Esophagus squamous epithelium (tissue), 4 donors: ENCODE measurements around the gene CCM2.

Source experiments
- POLR2A ChIP-seq, 4 donors: fragments of 450-650 bp; IDR thresholded peaks; one replicate each; pipeline ENCODE4 v1.6.1; 2017; ENCODE audit warnings: antibody characterized with exemption in 4 of 4, mild to moderate bottlenecking in 4 of 4, moderate library complexity in 3 of 4
- TF ChIP-seq, protein P1 (sequence below), 6 experiments: fragments of 450-650 bp in 4 of 6; fragments of 200-600 bp in 2 of 6; sonication (generic) in 2 of 6; IDR thresholded peaks; one replicate each; pipeline ENCODE4 v1.5.1; 2016 to 2019; ENCODE audit warnings: antibody characterized with exemption in 6 of 6, mild to moderate bottlenecking in 4 of 6, moderate library complexity in 4 of 6

- TF ChIP-seq POLR2A (IDR thresholded peaks at IDR 0.05), result no peak
- TF ChIP-seq, protein P1, sequence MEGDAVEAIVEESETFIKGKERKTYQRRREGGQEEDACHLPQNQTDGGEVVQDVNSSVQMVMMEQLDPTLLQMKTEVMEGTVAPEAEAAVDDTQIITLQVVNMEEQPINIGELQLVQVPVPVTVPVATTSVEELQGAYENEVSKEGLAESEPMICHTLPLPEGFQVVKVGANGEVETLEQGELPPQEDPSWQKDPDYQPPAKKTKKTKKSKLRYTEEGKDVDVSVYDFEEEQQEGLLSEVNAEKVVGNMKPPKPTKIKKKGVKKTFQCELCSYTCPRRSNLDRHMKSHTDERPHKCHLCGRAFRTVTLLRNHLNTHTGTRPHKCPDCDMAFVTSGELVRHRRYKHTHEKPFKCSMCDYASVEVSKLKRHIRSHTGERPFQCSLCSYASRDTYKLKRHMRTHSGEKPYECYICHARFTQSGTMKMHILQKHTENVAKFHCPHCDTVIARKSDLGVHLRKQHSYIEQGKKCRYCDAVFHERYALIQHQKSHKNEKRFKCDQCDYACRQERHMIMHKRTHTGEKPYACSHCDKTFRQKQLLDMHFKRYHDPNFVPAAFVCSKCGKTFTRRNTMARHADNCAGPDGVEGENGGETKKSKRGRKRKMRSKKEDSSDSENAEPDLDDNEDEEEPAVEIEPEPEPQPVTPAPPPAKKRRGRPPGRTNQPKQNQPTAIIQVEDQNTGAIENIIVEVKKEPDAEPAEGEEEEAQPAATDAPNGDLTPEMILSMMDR (IDR thresholded peaks at IDR 0.05), result no peak
Measured at GRCh38 chr7:45072131-45073030, 72.4 kb downstream of the CCM2 start.
